GM12864 (cell line): ENCODE measurements around the gene ADCK1.
"Not testable (repeated sequence)": the region's sequence is repeated elsewhere in the genome, so short reads cannot be mapped to it uniquely, and the experiment has no call there.

Experiments
- DNase-seq: peaks from one replicate; pipeline ENCODE4 v3.0.0-alpha.2; 2011; ENCODE audit warnings: low read depth
- H3K4me3 ChIP-seq: 2 replicates; pipeline ENCODE4 v1.5.1; 2011; ENCODE audit warnings: mild to moderate bottlenecking, low read depth, low read length, control low read depth
- TF ChIP-seq, protein P1 (sequence below): IDR thresholded peaks from 2 replicates; pipeline ENCODE4 v1.5.1; 2011; ENCODE audit warnings: low read depth, mild to moderate bottlenecking, moderate library complexity, low read length, control low read depth, inconsistent platforms; ENCODE audit errors: missing control alignments

ADCK1 gene

DNA sequence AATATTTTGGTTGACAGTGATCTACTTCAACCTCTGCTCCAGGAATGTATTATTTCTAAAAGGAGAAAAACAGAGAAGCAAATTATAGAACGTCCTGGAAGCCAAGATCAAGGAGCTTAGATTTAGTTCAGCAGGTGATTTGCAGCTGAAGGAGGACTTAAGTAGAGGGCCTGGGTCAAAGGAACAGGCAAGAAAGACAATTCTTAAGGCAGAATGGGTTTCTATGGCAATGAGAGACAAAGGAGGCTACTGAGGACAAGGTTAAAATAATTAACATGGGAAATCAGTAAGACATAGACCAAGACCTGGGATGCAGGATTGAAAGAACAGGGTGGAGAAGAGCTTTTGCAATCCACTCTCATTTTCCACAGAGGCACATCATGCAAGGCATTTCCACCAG, 36.6 kb upstream of the ADCK1 start:
- TF ChIP-seq, protein P1, sequence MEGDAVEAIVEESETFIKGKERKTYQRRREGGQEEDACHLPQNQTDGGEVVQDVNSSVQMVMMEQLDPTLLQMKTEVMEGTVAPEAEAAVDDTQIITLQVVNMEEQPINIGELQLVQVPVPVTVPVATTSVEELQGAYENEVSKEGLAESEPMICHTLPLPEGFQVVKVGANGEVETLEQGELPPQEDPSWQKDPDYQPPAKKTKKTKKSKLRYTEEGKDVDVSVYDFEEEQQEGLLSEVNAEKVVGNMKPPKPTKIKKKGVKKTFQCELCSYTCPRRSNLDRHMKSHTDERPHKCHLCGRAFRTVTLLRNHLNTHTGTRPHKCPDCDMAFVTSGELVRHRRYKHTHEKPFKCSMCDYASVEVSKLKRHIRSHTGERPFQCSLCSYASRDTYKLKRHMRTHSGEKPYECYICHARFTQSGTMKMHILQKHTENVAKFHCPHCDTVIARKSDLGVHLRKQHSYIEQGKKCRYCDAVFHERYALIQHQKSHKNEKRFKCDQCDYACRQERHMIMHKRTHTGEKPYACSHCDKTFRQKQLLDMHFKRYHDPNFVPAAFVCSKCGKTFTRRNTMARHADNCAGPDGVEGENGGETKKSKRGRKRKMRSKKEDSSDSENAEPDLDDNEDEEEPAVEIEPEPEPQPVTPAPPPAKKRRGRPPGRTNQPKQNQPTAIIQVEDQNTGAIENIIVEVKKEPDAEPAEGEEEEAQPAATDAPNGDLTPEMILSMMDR = no peak
- no peak for DNase-seq
- H3K4me3 ChIP-seq = no peak overlapping the region

DNA sequence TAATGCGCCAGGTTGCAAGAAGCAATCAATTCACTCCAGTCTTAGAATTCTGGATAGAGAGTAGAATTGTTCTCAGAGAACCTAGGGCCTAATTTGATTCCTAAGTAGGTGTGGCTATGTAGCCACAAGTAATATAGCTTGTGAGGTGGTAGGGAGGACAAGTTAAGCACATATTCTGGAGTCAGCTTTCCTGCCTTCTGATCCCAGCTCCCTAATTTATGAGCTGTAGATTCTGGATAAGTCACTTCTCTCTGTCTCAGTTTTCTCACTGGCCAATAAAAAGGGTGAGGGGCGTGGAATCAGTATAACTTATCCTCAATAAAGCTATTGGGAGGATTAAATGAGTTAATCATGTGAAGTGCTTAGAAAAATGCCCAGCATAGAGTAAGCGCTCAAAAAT, 35.9 kb upstream of the ADCK1 start:
- TF ChIP-seq, protein P1 = no peak
- DNase-seq = no peak
- H3K4me3 ChIP-seq = no peak overlapping the region

DNA sequence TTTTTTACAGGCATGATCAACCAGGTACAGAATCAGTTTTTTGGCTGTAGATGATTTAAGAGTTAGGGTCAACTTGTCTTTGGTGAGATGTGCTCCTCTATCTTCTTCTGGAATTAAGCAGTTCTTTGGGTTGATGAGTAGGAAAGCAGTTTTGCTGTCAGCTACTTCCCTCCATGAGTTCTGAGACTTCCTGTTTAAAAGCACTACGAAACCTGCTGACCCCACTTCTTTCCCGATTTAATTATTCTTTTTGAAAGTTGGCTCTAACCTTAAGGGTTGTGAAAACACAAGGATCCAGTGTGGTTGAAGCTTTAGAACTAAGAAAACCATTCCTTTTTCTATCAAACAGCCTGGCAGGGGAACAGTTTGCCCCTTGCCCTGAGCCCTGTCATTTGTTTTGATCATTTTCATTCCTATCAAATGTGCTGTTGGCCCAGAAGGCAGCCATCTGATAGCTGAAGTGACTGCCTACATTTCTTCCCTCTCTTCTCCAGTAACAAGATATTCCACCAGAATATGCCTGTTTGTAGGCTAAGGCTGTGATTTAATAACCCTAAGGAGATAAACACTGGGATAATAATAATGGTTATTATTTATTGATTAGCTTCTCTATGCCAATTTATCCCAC, 31.4 kb upstream of the ADCK1 start:
- H3K4me3 ChIP-seq, DNase-seq: not testable (repeated sequence)

DNA sequence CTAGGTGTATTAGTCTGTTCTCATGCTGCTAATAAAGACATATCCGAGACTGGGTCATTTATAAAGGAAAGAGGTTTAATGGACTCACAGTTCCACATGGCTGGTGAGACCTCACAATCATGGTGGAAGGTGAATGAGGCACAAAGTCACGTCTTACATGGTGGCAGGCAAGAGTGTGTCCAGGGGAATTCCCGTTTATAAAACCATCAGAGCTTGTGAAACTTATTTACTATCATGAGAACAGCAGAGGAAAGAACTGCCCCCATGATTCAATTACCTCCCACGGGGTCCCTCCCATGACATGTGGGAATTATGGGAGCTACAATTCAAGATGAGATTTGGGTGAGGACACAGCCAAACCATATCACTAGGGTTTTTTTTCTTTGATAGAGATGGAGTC, 25.9 kb upstream of the ADCK1 start:
- DNase-seq, H3K4me3 ChIP-seq: not testable (repeated sequence)

DNA sequence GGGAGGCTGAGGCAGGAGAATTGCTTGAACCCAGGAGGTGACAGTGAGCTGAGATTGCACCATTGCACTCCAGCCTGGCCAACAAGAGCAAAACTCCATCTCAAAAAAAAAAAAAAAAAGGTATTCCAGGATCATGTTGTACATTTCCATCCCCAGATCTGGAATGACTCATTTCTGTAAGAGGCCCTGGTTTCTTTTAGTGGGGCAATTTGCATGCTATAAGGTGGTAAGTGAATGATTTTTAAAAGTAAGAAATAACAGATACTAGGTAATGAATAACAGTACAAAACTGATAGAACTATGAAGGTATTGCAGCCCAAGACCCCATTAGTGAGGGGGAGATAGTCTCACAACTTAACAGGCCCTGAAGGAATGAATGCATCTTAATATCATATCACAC, 17.7 kb upstream of the ADCK1 start:
- H3K4me3 ChIP-seq = no peak overlapping the region
- TF ChIP-seq, protein P1 = no peak
- no peak for DNase-seq

DNA sequence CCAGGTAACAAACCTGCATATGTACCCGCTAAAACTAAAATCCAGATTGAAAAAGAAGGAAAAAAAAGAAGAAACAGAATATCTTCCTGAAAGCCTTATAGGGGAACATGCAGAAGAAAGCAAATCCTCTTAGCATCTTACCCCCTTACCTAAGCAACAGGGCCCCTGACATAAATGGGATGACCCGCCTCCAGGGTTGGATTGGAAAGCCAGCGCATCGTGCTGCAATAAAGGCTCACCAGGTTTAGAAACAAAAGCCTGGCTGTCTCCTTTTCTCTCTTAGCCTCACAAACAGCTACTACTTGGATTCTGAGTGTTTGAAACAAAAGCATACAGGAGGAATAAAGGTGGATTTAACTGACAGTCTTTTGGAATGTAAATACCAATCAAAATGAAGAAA, 13.8 kb upstream of the ADCK1 start:
- TF ChIP-seq, protein P1 = no peak
- no peak for DNase-seq
- H3K4me3 ChIP-seq = no peak overlapping the region

DNA sequence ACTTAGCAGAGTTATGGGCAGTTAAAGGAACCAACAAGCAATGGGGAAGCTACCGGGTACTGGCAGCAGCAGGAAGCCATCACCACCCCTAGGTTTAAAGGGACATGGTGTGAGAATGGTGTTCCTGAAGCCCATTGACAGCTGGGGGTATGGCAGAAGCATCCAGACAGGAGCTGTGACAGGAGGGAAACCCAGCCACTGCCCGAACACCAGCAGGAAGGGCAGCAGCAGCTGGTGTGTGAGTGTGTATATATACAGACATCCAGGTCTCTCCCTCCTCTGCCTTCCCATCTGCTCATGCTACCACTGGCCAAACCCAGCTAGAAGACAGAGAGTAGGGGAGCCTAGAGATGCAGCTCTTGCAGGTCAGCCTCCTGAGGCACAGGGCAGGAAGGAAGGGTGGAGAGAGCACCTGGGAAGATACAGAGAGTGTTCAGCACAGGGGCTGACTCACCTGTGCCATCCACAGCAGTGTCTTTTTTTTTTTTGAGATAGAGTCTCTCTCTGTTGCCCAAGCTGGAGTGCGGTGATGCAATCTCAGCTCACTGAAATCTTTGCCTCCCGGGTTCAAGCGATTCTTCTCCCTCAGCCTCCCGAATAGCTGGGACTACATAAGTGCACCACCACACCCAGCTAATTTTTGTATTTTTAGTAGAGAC, 9.2 kb upstream of the ADCK1 start:
- no peak overlapping the region for H3K4me3 ChIP-seq
- TF ChIP-seq, protein P1 = no peak
- DNase-seq = no peak

DNA sequence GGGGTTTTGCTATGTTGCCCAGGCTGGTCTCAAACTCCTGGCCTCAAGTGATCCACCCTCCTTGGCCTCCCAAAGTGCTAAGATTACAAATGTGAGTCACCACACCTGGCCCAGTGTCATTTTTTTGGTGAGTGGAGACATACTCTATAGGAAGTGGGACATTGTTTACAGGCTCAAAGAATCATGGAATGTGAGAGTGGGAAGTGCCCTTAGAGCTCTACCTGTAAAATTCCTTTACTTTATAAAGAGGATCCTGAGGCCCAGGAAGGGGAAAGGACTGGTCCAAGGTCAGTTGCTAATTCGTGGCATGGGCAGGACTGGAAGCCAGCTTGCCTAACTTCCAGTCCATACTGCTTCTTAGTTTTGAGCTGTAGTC, 8.7 kb upstream of the ADCK1 start:
- H3K4me3 ChIP-seq = no peak overlapping the region
- TF ChIP-seq, protein P1 = no peak
- no peak for DNase-seq

DNA sequence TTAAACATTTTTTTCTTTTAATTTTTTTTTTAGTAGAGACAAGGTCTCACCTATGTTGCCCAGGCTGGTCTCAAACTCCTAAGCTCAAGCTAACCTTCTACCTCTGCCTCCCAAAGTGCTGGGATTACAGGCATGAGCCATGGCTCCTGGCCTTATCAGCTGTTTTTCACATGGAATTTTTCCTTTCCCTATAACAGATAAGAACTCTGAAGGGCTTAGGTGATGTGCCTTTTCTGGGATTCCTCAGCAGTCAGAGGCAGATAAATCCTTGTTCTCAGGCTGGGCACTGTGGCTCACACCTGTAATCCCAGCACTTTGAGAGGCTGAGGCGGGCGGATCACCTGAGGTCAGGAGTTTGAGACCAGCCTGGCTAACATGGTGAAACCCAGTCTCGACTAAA, 6.7 kb upstream of the ADCK1 start:
- not testable (repeated sequence) for DNase-seq, H3K4me3 ChIP-seq
